ENCODE measurements around the gene SBF1.
"Not testable (repeated sequence)": the region's sequence is repeated elsewhere in the genome, so short reads cannot be mapped to it uniquely, and the experiment has no call there.

Gene SBF1

GRCh38 chr22:50422046-50422445 is 52.8 kb downstream of the SBF1 start:
- no peak for DNase-seq

GRCh38 chr22:50420581-50420980 is 54.3 kb downstream of the SBF1 start:
- DNase-seq, result no peak

GRCh38 chr22:50420015-50420414 is 54.8 kb downstream of the SBF1 start:
- DNase-seq, result no peak

- no peak for DNase-seq
These were observed 55.7 kb downstream of the SBF1 start for GRCh38 chr22:50419116-50419515.

- no peak for DNase-seq
These were observed 56.2 kb downstream of the SBF1 start for GRCh38 chr22:50418624-50419023.

GRCh38 chr22:50417411-50418210 is 57.2 kb downstream of the SBF1 start:
- DNase-seq, result no peak

- no peak for DNase-seq
These were observed 57.8 kb downstream of the SBF1 start for GRCh38 chr22:50416996-50417395.

GRCh38 chr22:50415426-50415825 is 59.4 kb downstream of the SBF1 start:
- no peak for DNase-seq

- no peak for DNase-seq
These were observed 60.2 kb downstream of the SBF1 start for GRCh38 chr22:50414476-50415248.

GRCh38 chr22:50408954-50409353 is 65.9 kb downstream of the SBF1 start:
- DNase-seq, result not testable (repeated sequence)

GRCh38 chr22:50408311-50408710 is 66.5 kb downstream of the SBF1 start:
- DNase-seq, result no peak

GRCh38 chr22:50406416-50407170 is 68.2 kb downstream of the SBF1 start:
- DNase-seq, result no peak

GRCh38 chr22:50403701-50404101 is 71.1 kb downstream of the SBF1 start:
- no peak for DNase-seq

- no peak for DNase-seq
These were observed 72.9 kb downstream of the SBF1 start for GRCh38 chr22:50401907-50402306.

- no peak for DNase-seq
These were observed 73.9 kb downstream of the SBF1 start for GRCh38 chr22:50400931-50401330.

- no peak for DNase-seq
These were observed 74.4 kb downstream of the SBF1 start for GRCh38 chr22:50400406-50400805.

- no peak for DNase-seq
These were observed 75.0 kb downstream of the SBF1 start for GRCh38 chr22:50399751-50400331.

- DNase-seq, result no peak
These were observed 75.8 kb downstream of the SBF1 start for GRCh38 chr22:50398831-50399648.

GRCh38 chr22:50397371-50398060 is 77.3 kb downstream of the SBF1 start:
- DNase-seq, result not testable (repeated sequence)

GRCh38 chr22:50396751-50397370 is 78.0 kb downstream of the SBF1 start:
- no peak for DNase-seq
